CD4-positive, alpha-beta T cell (primary cell): Measurements from ENCODE around the gene VAMP5. TPM values are rescaled to one million over a fixed set of nuclear protein-coding genes. Genes with fewer than 3 reads are reported as not detected.

Experiments
- ATAC-seq: fragments of 200-7000 bp; cut with Tn5 transposase; one replicate; pipeline ENCODE4 v1.10.0; 2022; ENCODE audit warnings: mild to moderate bottlenecking; ENCODE audit not compliant: poor library complexity
- CTCF ChIA-PET: fragments of 350-600 bp; sonication (Branson Sonifier 250); formaldehyde crosslinking; loops from one replicate; lab custom pipeline; 2021; ENCODE audit warnings: antibody characterized with exemption, inconsistent platforms; lab: Charles Lee
- POLR2A ChIA-PET: fragments of 350-600 bp; sonication (Branson Sonifier 250); formaldehyde crosslinking; loops from one replicate; lab custom pipeline; 2021; ENCODE audit warnings: antibody characterized with exemption, inconsistent platforms; lab: Charles Lee
- DNase-seq, 14 experiments: peaks; one replicate each; pipeline ENCODE4 v3.0.0-alpha.2; 2013 to 2020; ENCODE audit warnings: mixed read lengths in 2 of 14
- H3K27ac ChIP-seq, 2 donors: one replicate each; pipeline versions ENCODE4 v1.5.1 to v1.7.0; 2013; ENCODE audit warnings: low read length in 2 of 2, low read depth in 1 of 2, mild to moderate bottlenecking in 1 of 2
- H3K27me3 ChIP-seq, 2 experiments: 1 replicate in 1 of 2; 2 replicates in 1 of 2; pipeline versions ENCODE4 v1.6.1 to v1.7.0; 2013; ENCODE audit warnings: low read length in 2 of 2, control low read depth in 1 of 2, mild to moderate bottlenecking in 1 of 2, moderate library complexity in 1 of 2; ENCODE audit not compliant: insufficient read depth in 2 of 2, control insufficient read depth in 1 of 2
- H3K36me3 ChIP-seq: one replicate; pipeline ENCODE4 v1.6.1; 2013; ENCODE audit warnings: low read length, control low read depth; ENCODE audit not compliant: insufficient read depth
- H3K4me1 ChIP-seq: one replicate; pipeline ENCODE4 v1.6.1; 2013; ENCODE audit warnings: low read length, control low read depth; ENCODE audit not compliant: insufficient read depth
- H3K4me3 ChIP-seq: one replicate; pipeline ENCODE4 v1.5.1; 2013; ENCODE audit warnings: mild to moderate bottlenecking, low read length, moderate library complexity
- H3K9me3 ChIP-seq, 2 experiments: 1 replicate in 1 of 2; 2 replicates in 1 of 2; pipeline versions ENCODE4 v1.6.1 to v1.7.0; 2013; ENCODE audit warnings: low read length in 2 of 2, mild to moderate bottlenecking in 2 of 2, control low read depth in 1 of 2, moderate library complexity in 1 of 2; ENCODE audit not compliant: control insufficient read depth in 1 of 2, insufficient read depth in 1 of 2
- H3K27ac Mint-ChIP-seq: one replicate; pipeline ENCODE4 v1.8.0; 2020; ENCODE audit warnings: mixed read lengths
- H3K27me3 Mint-ChIP-seq: one replicate; pipeline ENCODE4 v1.8.0; 2021; ENCODE audit warnings: mixed read lengths
- H3K36me3 Mint-ChIP-seq: one replicate; pipeline ENCODE4 v1.8.0; 2021; ENCODE audit warnings: low read depth, mixed read lengths
- H3K4me1 Mint-ChIP-seq: one replicate; pipeline ENCODE4 v1.8.0; 2021; ENCODE audit warnings: low read depth, mixed read lengths
- H3K4me3 Mint-ChIP-seq: one replicate; pipeline ENCODE4 v1.8.0; 2020; ENCODE audit warnings: mild to moderate bottlenecking, mixed read lengths
- H3K9me3 Mint-ChIP-seq: one replicate; pipeline ENCODE4 v1.8.0; 2020; ENCODE audit warnings: mixed read lengths
- CTCF ChIP-seq: fragments of 200-600 bp; IDR thresholded peaks from one replicate; pipeline ENCODE4 v1.8.0; 2022; ENCODE audit warnings: antibody characterized with exemption, mild to moderate bottlenecking
- intact Hi-C, 2 experiments: fragments of 100-400 bp; cut with DNase I in 1 of 2; cut with micrococcal nuclease in 1 of 2; formaldehyde crosslinking; loops; one replicate each; pipeline versions ENCODE4 v1.15.1 to v1.9.0; 2023 to 2025; cut with DNase I, micrococcal nuclease
- total RNA-seq, 174 experiments: library from RNA in 2 of 174; stranded (reverse) in 2 of 174; gene quantifications; one replicate each; pipeline ENCODE4 v1.2.3 and lab custom pipeline; 2021 to 2026

VAMP5 gene
- total RNA-seq, 2 experiments from 2014 or later: 17.0 to 17.2 TPM

- ChIA-PET CTCF (interaction anchor here (0.6 kb wide), 1 partner anchor 34 kb away, joined by 3 read pairs; no protein-coding TSS in a partner anchor), POLR2A (interaction anchor here (1.0 to 1.3 kb wide), 3 partner anchors 9 to 155 kb away, joined by 3 to 5 read pairs (median 4); no protein-coding TSS in a partner anchor)
Observed at GRCh38 chr2:85545780-85546240, 38.4 kb upstream of the VAMP5 start.

GRCh38 chr2:85547089-85547858, 37.0 kb upstream of the VAMP5 start:
- H3K9me3 Mint-ChIP-seq: no peaks in the 10 kb centered on the region
- H3K36me3 Mint-ChIP-seq: peaks cover 81% of the 10 kb centered on the region
- ATAC-seq (no peak), DNase-seq (no peak)
- ChIA-PET POLR2A (interaction anchor here (0.8 to 5.0 kb wide), 3 partner anchors 8 to 142 kb away, joined by 3 to 38 read pairs (median 3); partner anchors contain the start of gene MAT2A), CTCF (no interaction called here)
- peak overlapping the region; percentile 4 for H3K27ac Mint-ChIP-seq
- intact Hi-C loops: no loop called here
- Histone ChIP-seq H3K27ac (no peak overlapping the region), H3K27me3 (no peaks in the 10 kb centered on the region), H3K36me3 (peaks cover 60% of the 10 kb centered on the region), H3K9me3 (no peaks in the 10 kb centered on the region), H3K4me3 (no peak overlapping the region), H3K4me1 (peaks cover 4% of the 10 kb centered on the region)
- H3K4me3 Mint-ChIP-seq: no peak overlapping the region
- peaks cover 16% of the 10 kb centered on the region for H3K4me1 Mint-ChIP-seq
- no peaks in the 10 kb centered on the region for H3K27me3 Mint-ChIP-seq
- TF ChIP-seq CTCF: no peak

More at GRCh38 chr2:85545780-85546240, 38.4 kb upstream of the VAMP5 start:
- H3K36me3 ChIP-seq: peaks cover 60% of the 10 kb centered on the region
- Mint-ChIP-seq H3K9me3 (no peaks in the 10 kb centered on the region), H3K36me3 (peaks cover 82% of the 10 kb centered on the region), H3K4me3 (no peak overlapping the region), H3K27ac (no peak overlapping the region), H3K4me1 (peaks cover 25% of the 10 kb centered on the region), H3K27me3 (no peaks in the 10 kb centered on the region)
- TF ChIP-seq CTCF: no peak
- ATAC-seq (no peak), DNase-seq (no peak)
- intact Hi-C loops: no loop called here
- no peak overlapping the region for H3K4me3 ChIP-seq
- no peaks in the 10 kb centered on the region for H3K27me3 ChIP-seq
- H3K27ac ChIP-seq: no peak overlapping the region
- H3K4me1 ChIP-seq: peaks cover 8% of the 10 kb centered on the region
- no peaks in the 10 kb centered on the region for H3K9me3 ChIP-seq

- no peaks in the 10 kb centered on the region for H3K9me3 Mint-ChIP-seq
- ChIA-PET CTCF (interaction anchor here (1.4 kb wide), 1 partner anchor 127 kb away, joined by 4 read pairs; no protein-coding TSS in a partner anchor), POLR2A (interaction anchor here (0.9 to 5.0 kb wide), 4 partner anchors 9 to 143 kb away, joined by 3 to 38 read pairs (median 6); partner anchors contain the start of genes GGCX and MAT2A)
- no peak for TF ChIP-seq CTCF
- Histone ChIP-seq H3K4me3 (no peak overlapping the region), H3K4me1 (peaks cover 4% of the 10 kb centered on the region), H3K36me3 (peaks cover 60% of the 10 kb centered on the region), H3K9me3 (no peaks in the 10 kb centered on the region), H3K27me3 (no peaks in the 10 kb centered on the region), H3K27ac (no peak overlapping the region)
- H3K36me3 Mint-ChIP-seq: peaks cover 81% of the 10 kb centered on the region
- no peak overlapping the region for H3K4me3 Mint-ChIP-seq
- no peak for DNase-seq
- H3K4me1 Mint-ChIP-seq: peaks cover 10% of the 10 kb centered on the region
- intact Hi-C loops: no loop called here
- no peaks in the 10 kb centered on the region for H3K27me3 Mint-ChIP-seq
- ATAC-seq: no peak
- no peak overlapping the region for H3K27ac Mint-ChIP-seq
Observed at GRCh38 chr2:85547859-85548607, 36.2 kb upstream of the VAMP5 start.
